ENCODE measurements around the gene KCNH3.

The KCNH3 gene

GRCh38 chr12:49563951-49564685, 25.3 kb downstream of the KCNH3 start:
- no peak for DNase-seq

- DNase-seq: no peak
These were observed 26.0 kb downstream of the KCNH3 start for GRCh38 chr12:49564686-49565405.

GRCh38 chr12:49565406-49566265, 26.8 kb downstream of the KCNH3 start:
- DNase-seq: no peak

- DNase-seq: no peak
These were observed 27.5 kb downstream of the KCNH3 start for GRCh38 chr12:49566361-49566760.

DNA sequence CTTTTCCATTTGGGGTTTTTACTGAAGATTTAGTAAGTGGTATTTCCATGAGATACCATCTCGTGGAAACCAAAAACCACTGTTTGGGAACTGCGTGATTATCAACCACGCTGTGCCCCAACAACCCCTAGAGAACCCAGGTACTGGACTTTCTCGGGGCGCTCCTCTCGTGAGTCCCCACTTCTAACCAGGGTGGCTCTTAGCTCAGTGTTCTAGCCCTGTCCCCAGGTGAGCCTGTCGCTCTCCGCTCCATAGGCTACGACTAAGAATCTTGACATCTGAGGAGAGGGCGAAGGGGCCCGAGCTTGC, 28.4 kb downstream of the KCNH3 start:
- DNase-seq: no peak

- peak; percentile 82 for DNase-seq
These were observed 29.0 kb downstream of the KCNH3 start, which contains the start of gene MCRS1 for GRCh38 chr12:49567611-49568441. TSS of gene MCRS1 (minus strand) at chr12:49568142. CDS start at chr12:49566731, 1,411 bp downstream.

DNA sequence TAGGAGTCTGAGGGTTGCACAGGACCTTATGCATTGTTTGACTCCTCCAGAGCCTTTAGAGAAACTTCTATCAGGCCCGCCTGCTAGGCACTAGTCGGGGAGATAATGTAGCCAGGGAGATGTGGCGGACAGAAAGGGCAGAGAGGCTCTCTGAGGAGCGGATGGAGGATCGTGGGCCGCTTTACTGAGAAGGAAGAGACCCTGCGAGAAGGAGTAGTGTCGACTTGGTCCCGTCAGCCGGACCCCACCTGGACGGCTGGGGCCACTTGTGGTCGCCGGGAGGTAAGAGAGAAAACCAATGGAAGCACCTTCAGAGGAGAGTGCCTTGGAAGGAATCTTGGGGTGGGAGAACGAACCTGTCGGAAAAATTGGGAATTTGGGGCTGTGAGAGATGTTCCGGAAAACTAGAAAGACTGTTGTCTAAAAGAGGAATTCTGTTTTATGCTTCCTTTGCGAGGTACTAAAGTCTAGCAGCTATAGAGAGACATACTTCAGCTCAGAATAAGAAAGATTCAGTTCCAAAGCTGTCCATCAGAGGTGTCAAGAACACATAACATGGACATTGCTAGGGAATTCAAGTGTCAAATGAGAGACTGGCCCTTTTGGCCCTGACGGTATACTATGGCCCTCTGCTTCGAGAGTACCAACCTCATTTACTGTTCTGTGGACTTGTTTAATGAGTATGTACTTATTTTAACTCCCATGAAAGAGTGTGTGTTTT, 29.8 kb downstream of the KCNH3 start:
- no peak for DNase-seq

GRCh38 chr12:49577589-49578315, 38.9 kb downstream of the KCNH3 start:
- no peak for DNase-seq

GRCh38 chr12:49578471-49579112, 39.8 kb downstream of the KCNH3 start:
- no peak for DNase-seq

- peak; percentile 84 for DNase-seq
These were observed 42.0 kb downstream of the KCNH3 start for GRCh38 chr12:49580572-49581535.

DNA sequence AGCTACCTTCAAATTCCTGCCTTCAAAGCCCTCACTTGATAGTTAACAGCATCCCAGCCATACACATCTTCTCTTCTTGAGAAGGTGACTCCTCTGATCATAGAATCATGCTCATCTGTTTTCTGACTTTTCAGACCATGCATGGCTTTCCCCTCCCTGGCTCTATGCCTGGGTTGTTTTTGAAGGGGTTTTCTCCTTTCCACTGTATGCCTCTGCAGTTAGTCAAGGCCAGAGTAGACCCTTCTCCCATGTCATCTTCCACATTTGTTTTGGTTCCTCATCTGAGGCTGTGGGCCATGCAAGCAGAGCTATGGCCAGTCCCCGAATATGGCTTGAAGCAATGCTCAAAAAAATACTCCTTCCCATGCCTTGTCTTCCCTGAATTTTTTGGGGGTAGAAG, 43.4 kb downstream of the KCNH3 start:
- no peak for DNase-seq

DNA sequence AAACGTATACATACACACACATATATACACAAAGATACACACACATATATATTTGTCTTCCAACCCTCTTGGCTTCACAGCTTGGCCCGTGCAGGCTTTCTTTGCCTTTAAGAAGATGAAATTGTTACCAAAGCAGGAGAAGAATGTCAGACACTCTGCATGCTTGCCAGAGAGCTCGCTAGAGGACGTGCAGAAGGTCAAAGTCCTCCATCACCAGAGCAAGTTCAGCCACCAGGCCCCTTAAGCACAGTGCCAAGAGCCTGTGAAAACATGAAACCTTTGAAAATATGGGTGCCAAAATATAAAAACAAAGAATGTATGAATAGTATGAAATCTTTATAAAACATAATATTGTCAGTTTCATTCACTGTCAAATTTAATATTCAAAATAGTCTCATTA, 44.0 kb downstream of the KCNH3 start:
- no peak for DNase-seq

DNA sequence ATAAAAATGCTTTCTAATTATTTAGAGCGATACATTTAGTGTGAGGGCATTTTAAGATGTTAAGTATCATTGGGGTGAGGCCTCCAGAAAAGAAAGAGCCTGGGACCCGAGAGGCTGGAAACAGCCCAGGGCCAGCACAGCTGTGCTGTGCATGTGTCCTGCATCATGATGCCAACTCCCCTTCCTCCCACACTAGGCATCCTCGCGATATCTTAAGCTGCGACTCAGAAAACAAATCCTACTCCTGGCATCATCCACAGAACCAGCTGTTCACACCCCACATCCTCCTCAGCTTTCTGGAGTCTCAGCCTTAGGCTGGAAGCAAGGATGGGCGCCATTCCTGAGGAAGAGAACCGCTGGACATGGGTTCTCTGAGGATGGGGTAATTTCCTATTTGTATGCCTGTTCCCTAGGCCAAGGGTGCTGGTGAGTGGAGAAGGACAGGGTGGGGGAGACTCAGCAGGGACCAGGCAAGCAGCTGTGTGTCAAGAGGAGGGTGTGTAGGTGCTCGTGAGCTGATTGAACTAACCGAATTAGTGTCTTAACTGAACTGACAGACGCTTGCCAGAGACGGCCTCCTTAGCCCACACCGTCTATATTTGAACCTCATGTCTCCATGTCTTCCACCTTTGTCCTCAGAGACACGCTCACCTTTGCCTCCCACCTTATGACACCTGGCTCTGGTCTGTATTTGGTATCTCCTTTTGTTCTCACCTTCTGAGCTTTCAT, 44.7 kb downstream of the KCNH3 start:
- DNase-seq: no peak

DNA sequence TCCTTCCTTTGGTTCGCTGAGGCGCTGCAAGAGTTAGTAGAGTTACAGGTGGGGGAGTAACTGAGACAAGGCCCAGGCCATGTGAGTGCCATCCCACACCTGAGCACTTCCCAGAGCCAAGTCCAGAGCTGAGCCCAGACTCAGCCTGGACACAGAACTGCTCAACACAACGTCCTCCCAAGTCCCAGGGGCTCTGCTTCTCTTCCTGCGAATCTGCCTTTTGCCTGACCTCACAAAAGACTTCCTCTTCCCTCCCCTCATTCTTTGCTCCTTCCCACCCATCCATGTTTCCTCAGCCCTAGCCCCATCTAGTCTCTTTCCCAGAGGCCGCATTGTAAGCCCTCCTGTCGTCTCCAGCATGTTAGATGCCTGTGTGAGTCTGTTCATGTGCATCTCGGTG, 45.8 kb downstream of the KCNH3 start:
- DNase-seq: no peak

- no peak for DNase-seq
These were observed 46.9 kb downstream of the KCNH3 start for GRCh38 chr12:49585477-49586459.

DNA sequence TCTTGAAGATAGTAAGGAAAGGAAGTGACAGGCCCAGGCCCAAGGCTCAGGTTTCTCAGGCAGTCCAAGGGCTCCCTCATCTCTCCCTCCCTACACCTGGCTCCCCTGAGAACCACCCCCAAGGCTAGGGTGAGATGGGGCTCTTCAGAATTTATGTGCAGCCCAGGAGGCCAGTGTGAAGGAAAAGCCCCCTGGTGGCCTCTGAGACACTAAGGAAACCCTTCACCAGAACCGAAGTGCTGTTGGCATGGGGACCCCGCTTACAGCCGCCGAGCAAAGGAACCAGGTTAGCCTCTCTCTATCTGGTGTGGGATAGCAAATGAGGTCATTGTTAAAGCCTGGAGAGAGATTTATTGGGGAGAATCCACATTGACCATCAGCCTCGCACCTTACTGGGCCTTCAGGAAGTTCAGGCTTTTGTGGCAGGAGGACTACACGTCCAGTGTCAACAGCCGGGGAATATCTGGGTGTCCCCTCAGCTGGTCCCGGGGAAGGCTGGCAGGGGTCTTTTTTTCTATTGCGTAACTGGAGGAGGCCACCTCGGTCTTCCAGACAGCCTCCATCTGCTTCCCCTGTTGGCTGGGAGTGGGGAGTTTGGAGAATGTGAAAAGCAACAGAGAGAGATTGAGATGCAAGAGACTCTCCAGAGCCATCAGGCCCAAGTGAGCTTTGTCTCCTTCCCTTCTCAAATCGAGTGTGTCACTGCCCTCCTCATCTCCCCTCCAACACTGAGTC, 48.5 kb downstream of the KCNH3 start:
- DNase-seq: no peak

DNA sequence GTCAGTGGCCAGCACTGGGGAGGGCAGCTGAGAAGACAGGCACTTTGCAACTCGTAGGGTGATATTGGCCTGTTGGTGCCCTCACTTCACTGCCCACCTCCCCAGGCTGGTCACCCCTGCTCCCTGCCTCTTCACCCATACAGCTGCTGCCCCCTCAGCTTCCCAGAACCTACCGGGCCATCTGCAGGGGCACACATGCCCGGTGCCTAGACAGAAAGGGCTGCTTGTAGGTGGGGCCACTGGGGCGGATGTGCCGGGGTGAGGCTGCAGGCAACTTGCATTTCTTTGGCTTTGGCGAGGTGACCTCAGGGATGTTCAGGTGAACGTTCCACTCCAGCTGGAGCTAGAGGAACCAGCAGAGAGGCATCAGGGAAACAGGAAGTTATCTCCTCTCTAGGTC, 49.5 kb downstream of the KCNH3 start:
- no peak for DNase-seq
